ENCODE results near the gene CD200R1.

Gene CD200R1

GRCh38 chr3:112888381-112889085, 86.4 kb downstream of the CD200R1 start:
- DNase-seq (ENCODE audit: low spot score) = no peak

DNA sequence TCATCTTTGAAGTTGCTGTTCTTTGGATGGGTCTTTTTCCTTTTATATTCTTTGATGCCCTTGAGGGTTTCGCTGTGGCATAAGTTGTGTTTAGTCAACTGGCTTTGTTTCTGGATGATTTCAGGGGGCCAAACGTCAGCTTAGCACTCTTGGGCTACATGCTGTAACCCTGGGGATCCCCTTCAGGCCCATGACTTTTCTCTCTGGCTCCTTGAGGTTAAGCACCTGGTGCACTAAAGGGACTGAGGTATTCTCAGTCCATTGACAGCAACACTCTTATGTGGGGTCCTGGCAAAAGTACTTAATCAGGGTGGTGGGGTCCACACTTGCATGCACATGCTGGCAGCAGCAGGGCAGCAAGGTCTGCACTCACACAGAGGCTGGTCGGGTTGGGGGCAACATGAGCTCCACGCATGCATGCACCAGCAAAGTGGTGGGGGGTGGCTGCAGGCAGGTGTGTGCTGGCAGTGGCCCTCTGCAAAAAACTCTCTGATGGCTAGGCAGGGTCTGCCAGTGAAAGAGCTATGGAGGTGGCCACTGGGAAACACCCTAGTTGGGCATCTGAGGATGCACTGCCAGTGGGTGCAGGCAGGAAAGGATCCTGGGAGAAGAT, 90.1 kb downstream of the CD200R1 start:
- no peak for DNase-seq (ENCODE audit: low spot score)

GRCh38 chr3:112881891-112882290, 93.0 kb downstream of the CD200R1 start:
- DNase-seq (ENCODE audit: low spot score) = no peak

DNA sequence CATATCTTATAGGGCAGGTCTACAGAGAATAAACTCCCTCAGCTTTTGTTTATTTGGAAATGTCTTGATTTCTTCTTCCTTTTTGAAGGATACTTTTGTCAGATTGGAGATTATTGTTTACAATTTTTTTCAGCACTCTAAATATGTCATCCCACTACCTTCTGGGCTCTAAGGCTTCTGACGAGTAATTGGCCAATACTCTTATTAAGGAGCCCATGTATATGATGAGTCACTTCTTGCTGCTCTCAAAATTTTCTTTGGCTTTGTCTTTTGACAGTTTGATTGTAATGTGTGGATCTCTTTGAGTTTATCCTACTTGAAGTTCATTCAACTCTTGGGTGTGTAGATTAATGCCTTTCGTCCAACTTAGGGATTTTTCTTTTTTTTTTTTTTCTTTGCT, 99.3 kb downstream of the CD200R1 start:
- DNase-seq (ENCODE audit: low spot score) = no peak

GRCh38 chr3:112874725-112875124, 100.2 kb downstream of the CD200R1 start:
- no peak for DNase-seq (ENCODE audit: low spot score)

DNA sequence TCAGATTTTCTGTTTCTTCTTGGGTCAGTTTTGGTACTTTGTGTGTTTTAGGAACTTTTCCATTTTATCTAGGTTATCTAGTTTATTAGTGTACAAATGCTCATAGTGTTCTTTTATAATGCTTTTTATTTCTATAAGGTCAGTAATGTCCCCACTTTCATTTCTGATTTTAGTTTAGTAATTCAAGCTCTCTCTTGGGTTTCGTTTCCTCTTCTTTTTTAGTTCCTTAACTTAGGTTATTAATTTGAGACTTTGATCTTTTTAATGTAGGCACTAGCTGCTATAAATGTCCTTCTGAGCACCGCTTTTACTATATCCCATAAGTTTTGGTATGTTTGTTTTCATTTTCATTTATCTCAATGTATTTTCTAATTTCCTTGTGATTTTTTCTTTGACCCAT, 101.3 kb downstream of the CD200R1 start:
- no peak for DNase-seq (ENCODE audit: low spot score)

DNA sequence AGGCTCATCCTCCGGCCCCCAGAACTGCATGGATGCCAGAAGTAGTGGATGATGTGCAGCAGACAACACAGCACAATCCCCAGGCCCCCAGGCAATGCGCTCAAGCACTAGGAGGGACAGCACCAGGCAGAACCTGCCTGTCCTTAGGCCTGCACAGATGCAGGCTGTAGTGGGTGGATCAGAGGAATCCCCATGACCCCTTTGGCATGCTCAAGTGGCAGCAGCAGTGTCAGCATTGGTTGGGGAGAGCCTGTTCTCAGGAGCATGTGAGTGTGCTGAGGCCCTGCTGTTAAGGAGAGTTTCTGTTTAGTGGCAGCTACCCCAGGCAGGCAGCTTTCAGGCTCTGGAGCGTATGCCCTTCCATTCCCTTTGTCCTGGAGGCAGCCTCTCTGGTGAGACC, 103.2 kb downstream of the CD200R1 start:
- no peak for DNase-seq (ENCODE audit: low spot score)

All from CD4-positive, alpha-beta T cell treated with Interleukin-6 at 100 ng/mL for 8 hours (primary cell).